GM21825 (cell line): ENCODE results near the gene TBC1D26.
"Not testable (repeated sequence)": the region's sequence is repeated elsewhere in the genome, so short reads cannot be mapped to it uniquely, and the experiment has no call there.

Experiments used
- ATAC-seq: cut with Tn5 transposase; IDR thresholded peaks from one replicate; pipeline ENCODE4 v1.9.1; 2021; ENCODE audit warnings: mild to moderate bottlenecking, moderate library complexity; ENCODE audit not compliant: unreplicated experiment

Gene TBC1D26

DNA sequence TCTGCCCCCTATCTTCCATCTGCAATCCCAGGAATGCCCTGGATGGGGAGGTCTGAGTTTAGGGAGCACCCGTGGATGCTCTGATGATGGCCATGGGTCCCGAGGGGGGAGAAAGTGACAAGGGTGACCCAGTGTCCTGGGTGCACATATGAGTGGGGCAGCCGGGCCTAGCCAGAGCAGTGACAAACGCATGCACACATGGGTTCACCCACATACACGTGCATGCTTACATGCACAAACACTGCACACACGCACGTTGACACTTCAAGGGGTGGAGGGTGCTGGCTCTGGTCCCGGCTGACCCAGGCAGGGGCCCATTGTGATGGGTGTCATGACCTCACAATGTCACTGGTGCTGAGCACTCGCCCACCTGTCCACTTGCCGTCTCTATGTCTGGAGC, at the start of gene TBC1D26:
TBC1D26 (plus strand) TSS at position 384 of the 400 bp plus-strand sequence. CDS start 3,066 bp downstream, outside the sequence.
- not testable (repeated sequence) for ATAC-seq

DNA sequence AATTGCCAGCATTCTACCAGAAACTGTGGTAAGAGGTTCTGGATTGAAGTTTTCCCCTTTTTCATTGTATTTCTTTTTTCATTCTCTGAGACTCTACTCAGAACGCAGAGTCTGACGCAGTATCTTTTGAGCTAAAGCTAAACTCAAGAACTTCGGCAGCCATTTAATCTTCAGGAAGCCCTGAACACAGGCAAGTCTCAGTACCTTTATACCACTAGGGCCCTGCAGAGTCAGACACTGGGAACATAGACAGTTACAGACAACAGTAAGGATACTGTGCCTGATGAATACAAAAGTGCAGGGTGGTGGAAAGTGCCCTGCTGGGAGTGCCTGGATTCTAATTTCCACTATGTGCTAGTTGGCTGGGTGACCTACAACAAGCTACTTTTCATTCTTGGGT, 48.9 kb upstream of the TBC1D26 start:
- ATAC-seq: not testable (repeated sequence)

DNA sequence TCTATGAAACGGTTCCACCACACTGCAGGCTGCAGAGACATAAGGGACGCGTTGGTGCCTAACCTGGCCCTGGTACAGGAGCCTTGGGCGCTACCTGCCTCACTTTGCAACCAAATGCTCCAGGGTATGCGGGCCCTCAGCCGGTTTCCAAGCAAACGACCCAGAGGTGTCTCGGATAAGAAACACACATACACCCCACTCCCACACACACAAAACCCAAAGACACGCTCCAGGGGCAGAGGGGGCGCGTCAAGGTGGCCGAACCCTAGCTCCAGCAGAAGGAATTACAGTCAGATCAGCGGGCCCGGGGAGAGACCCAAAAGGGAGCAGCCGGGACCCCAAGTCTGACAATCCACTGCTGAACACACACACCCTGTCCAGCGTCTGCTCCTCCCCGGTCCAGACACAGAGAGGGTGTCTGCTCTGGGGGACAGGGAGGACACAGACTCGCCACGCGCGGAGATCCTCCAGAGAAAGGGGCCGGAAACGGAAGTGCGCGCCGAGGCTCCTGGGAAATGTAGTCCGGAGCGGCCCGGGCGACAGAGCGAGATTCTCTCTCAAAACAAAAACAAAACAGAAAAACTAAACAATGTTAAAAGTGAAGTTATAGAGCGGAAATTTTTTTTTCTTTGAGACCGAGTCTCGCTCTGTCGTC, 48.1 kb upstream of the TBC1D26 start, which contains the start of gene TRIM16:
TRIM16 (minus strand) TSS at position 488 of the 655 bp plus-strand sequence. CDS start 32,702 bp downstream, outside the sequence.
- ATAC-seq: peak; percentile 89

DNA sequence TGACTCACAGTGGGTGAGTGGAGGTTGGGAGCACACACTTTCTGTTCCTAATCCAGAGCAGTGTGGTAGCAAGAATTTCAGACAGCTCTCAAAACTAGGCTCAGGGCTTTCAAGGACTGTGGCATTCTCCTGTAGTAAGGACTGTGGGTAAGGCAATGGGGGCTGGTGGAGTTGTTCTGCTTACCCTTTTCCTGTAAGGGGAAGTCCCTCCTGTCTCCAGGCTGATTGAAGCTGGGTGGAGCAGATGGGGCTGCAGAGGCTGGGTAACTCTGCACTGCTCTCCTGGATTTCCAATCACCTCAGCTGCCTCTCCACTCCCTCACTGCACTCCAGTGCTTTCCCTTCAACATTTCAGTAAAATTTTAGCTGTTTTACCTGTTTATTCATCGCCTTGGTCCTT, 44.6 kb upstream of the TBC1D26 start:
- ATAC-seq: not testable (repeated sequence)

DNA sequence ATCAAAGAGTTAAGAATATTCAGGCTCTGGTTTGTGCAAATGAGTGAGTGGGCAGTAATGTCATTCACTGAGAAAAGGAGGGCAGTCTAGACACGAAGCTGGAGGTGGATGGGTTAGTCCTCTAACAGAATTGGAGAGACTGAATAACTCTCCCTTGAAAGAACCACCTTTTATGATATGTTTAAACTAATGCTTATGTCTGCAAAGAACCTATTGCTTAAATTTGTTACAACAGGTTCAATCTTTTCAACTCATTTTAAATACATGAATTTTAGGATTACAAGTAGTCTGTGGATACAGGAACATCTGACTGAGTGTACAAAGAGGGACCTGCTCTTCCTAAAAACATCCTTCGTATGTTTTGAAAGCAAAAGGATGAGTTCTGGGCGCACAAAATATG, 33.1 kb upstream of the TBC1D26 start:
- peak; percentile 3 for ATAC-seq

DNA sequence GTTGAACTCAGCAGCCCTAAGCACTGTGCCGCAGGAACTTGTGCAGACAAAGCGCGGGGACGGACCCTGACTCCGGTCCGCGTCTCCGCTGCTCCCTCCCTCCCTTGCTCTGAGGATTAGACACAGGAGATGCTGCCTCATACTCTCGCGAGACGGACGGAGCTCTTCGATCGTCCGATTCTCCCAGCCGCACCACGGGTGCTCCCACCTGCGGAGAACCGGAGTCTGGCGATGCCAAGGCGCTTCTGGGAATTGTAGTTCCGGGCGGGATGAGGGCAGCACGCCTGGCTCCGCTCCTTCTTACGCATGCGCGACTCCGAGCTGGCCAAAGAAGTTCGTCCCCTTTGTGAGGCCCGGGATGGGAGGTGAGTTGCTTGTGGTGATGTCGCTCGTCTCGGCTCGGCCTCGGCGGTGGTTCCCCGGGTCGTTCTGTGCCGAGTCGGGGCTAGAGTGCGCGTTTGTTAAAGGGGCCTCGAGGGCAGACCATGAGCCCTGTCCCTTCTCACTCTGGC, 32.6 kb upstream of the TBC1D26 start, which contains the start of gene ZNF286A:
ZNF286A (plus strand) TSS at position 340 of the 512 bp plus-strand sequence. CDS start 578 bp downstream, outside the sequence.
- ATAC-seq: peak; percentile 98

DNA sequence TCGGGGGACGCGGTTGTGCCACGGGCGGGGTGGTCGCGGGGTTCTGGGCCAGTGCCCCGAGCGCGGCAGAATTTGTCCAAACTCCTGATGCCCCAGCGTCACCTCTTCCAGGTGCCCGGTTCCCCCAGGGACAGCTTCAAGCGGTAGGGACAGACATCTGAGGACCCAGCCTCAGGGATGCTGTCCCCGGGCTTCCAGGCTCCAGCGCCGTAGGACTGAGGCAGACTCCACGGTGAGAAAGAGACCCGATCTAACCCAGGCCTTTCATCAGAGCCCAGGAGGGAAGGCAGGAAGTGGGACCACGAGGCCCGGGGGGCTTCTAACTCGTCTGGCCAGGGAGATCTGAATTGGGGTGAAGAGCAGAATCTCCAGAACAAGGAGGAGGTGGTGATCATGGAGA, 32.1 kb upstream of the TBC1D26 start:
- ATAC-seq: not testable (repeated sequence)

DNA sequence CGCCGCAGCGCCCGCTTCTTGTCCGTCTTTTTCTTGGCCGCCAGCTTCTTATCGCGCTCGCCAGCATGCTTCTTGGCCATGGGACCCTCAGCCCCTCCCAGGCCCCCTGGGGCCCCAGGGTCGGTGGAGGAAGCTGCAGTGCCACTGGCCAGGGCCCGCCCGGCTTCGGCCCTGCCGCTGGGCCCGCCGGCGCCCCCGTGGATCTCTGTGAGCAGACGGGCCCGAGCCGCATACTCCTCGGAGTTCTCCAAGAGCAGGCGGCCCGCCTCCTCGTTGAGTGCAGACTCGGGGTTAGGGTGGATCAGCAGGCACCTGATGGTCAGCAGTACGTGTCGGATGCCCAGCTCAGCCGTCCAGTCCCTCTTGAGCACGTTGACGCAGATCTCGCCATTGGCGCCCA, 27.8 kb upstream of the TBC1D26 start:
- not testable (repeated sequence) for ATAC-seq

DNA sequence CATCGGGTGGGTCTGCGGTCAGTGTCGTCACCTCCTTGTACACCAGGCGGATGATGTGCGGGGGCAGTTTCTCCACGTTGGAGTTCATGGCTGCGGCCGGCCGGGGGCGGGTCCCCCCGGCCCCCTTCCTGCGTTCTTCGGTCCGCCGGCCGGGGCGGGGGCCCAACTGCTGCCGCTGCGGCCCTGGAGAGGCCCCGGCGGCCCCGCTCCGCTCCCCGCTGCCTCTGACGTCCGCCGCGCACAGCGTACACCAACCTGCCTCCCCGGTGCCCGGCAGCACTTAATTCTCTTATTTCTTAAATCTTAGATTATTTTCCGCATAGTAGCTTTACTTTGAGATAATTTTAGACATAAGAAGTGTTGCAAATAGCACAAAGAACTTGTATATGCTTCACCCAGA, 27.3 kb upstream of the TBC1D26 start:
- ATAC-seq: not testable (repeated sequence)

DNA sequence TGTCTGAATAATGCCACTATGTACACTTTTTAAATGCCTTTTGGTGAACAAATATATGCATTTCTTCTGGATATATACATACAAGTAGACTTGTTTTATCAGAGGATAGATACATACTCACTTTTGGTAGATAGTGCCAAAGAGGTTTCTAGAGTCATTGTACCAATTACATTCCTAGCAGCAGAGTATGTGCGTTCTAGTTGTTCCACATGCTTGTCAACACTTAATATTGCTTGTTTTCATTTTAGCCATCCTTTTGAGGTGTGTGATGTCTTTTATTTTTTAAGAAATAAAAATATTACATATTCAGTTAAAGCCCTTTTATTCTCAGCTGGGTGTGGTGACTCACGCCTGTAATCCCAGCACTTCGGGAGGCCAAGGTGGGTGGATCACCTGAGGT, 23.2 kb upstream of the TBC1D26 start:
- ATAC-seq: not testable (repeated sequence)

DNA sequence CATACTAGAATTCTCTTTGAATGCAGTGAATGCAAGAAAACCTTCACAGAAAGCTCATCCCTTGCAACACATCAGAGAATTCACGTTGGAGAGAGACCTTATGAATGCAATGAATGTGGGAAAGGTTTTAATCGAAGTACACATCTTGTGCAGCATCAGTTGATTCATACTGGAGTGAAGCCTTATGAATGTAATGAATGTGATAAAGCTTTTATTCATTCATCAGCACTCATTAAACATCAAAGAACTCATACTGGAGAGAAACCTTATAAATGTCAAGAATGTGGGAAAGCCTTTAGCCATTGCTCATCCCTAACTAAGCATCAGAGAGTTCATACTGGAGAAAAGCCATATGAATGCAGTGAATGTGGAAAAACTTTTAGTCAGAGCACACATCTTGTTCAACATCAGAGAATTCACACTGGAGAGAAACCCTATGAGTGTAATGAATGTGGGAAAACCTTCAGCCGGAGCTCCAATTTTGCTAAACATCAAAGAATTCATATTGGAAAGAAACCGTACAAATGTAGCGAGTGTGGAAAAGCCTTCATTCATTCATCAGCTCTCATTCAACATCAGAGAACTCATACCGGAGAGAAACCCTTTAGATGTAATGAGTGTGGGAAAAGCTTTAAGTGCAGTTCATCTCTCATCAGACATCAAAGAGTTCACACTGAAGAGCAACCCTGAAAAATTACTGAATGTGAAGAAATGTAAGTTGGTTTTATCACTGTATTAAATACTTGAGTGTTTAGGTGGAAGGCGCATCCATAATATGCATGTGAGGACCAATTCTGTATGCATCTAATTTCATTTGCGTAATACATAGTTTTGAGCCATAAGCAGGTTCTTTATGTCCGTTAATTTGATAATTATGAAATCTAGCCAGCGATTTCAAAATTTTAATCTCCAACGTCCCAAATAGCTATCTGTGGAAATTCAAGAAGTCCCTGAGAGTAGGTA, 15.2 kb upstream of the TBC1D26 start:
- ATAC-seq: not testable (repeated sequence)

DNA sequence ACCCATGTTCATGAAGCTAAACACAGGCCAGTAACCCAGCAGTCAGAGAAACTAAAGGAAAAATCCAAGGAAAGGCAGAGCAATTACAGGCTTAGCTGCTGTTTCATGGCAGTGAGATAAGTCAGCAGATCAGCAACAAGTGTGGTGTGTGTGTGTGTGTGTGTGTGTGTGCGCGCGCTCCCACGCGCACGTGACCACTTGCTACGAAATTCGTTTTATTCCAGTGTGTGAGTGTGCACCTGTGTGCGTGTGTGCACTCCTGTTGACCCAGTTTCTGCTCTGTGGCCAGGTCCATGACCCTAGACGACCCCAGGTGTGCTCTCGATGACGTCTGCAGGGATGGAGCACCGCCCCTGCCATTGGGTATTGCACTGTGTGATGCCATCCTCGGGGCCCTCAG, 1.5 kb upstream of the TBC1D26 start:
- ATAC-seq: not testable (repeated sequence)

DNA sequence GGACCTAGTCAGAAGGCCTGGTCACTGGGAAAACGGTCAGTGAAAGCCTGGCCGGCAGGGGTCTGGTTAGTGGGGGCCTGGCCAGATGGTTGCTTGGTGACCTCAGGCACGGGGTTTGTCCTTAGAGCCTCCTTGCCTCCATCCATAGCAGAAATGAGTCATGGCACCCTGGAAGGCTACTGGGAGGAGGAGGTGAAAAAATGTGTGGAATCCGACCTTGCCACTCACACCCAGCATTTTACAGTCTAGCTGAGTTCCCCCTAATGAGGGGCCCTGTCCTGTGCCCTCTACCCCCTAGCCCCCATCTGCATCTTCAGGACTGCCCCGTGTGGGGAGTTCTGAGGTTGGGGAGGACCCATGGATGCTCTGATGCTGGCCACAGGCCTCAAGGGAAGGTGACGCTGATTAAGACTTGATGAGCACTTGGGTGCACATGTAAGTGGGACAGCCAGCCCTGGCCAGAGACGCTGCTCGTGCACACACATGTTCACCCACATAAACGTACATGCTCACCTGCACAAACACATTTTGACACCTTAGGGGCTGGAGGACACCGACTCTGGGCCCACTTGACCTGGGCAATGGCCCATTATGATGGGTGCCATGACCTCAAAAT, 1.2 kb downstream of the TBC1D26 start:
- ATAC-seq: not testable (repeated sequence)

DNA sequence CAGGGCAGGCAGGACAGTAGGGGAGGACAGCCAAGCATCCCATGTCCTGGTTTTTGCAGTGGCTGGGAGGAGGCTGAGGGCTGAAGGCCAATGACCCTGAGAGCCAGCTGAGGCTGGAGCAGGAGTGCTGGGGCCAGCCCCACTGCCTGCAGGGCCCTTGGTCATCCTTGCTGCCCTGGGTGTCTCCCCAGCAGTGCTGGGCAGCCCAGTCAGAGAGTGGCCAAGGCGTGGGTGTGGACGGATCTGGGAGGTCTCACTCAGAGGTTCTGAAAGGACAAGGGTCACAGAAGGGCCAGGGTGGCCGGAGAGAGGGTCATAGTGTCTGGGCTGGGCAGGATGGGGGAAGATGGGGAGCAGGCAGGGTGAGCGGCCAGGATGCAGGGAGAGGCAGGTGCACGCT, 4.5 kb downstream of the TBC1D26 start:
- ATAC-seq: not testable (repeated sequence)

DNA sequence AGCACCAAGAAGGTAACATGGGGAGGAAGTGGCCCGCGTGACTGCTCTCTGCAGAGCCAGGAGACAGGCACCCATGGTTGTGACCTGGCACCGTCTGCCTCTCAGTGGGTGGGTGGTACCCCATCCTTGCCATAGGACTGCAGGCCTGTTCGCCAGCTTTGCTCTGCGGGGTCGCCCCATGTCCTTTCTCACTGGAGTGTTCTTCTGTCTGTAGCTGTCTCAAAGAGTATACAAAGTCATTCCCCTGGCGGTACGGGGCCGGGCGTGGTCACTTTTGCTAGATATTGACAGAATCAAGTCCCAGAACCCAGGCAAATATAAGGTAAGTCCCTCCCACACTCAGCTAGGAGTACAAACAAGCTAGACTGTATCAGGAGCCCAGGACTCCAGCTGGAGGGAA, 6.0 kb downstream of the TBC1D26 start:
- ATAC-seq: no peak

DNA sequence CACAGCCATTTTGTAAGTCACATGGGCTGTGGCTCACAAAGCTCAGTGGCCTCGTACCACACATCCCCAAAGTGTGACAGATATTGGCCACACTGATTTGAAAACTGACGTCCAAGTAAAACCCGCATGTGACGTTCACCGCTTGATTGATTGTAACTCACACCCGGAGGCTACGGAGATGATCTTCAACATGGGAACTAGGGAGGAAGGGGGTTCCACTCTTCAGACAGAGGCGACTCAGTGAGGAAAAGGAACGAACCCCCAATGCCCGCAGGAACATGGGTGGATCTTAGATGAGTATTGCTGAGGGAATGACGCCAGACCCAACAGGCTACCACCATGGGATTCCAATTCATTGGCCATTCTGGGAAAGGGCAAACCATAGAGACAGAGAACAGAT, 7.2 kb downstream of the TBC1D26 start:
- not testable (repeated sequence) for ATAC-seq

DNA sequence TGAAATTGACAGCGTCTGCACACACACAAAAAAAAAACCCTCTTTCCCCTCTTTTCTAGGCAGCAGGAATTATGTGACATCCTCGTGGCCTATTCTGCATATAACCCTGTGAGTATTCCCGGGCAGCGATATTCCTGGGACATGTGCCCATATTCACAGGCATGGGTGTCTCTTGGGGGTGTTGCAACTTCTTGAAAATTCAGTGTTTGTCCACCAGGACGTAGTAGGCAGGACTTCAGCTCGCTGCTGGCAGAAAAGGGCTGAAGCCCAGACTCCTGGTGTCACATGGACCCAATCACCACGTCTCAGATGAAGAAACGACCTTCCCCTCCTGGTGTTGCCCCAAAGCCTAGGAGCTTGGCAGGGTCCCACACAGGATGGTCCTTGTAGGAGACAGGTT, 8.0 kb downstream of the TBC1D26 start:
- ATAC-seq: not testable (repeated sequence)

DNA sequence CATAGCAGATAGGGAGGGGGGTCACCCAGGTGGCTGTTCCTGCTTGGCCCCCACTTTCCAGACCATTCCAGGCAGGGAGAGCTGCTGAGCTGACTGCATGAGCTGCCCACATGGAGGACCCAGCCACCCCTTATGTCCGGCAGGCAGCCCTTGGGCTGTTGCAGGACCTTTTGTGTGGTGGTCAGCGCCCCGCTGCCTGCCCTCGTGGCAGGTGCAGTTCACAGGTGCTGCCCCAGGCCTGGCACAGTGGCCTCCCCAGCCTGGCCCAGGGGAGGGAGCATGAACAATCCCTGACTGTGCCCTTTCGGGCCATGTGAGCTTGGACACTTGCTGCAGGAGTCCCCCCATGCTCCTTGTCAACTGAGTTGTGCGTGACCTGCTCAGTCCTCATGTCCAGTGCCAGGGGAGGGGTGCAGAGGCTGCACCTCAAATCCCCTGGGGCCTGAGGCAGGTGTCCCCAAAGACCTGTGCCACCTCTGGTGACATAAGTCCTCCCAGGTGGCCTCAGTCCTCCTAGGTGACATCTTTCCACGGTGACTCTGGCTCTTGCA, 8.6 kb downstream of the TBC1D26 start:
- no peak for ATAC-seq

DNA sequence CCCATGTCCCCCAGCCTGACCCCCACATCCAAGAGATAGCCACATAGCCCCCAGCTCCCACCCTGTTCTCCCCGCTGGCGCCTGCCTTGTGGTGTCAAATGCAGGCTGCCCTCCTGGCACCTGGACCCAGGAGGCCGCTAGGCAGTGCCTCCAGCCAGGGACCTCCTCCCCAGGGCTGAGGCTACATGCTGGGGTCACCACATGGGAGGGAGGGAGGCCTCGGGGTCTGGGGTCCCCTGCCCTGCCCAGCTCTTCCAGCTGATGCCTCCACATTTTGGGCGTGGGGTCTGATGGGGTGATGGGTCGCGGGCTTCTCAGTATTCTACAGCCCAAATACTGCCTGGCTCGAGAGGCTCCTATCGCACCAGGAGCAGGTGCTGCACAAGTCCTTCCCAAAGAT, 9.5 kb downstream of the TBC1D26 start:
- ATAC-seq: no peak

DNA sequence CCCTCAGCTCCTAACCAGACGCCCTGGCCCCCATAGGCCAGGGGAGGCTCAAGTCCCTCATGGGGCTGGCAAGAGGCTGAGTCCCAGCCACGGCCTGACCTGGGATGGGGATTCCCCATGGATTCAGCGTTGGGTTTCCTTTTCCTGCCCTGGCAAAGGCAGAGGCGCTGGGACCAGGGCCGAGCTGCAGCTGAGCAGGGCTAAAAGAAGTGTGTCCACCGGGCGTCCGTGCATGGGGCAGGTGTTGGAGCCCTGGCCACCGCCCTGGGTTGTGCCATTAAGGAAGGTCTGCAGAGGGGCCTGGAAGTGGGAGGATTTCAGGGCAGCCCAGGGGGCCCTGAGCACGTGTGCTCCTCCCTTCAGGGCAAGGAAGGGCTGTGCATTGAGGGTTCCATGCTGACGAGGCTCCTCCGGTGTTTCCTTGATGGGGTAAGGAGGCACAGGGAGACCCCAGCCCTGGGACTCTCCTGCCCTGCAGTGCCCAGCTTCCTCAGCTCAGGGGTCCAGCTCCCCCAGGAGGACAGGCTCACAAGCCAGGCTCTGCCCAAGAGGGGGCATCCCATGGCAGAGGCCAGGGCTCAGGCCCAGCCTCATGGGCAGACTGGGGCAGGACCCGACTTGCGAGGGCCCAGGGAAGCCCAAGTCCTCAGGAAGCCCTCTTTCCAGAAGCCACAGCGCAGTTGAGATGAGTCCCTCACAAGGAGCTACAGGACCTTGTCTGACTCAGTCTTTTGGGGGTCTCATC, 10.1 kb downstream of the TBC1D26 start:
- ATAC-seq: no peak
